Measurements from ENCODE around the gene TTC39C. TPM values are rescaled to one million over a fixed set of nuclear protein-coding genes. Genes with fewer than 3 reads are reported as not detected.

Gene TTC39C
- total and polyA plus RNA-seq, 2 of the 8 experiments (the other 6 are each of a cell fraction or from before 2014, with no cell fraction given) = 8.1 to 79.1 TPM

DNA sequence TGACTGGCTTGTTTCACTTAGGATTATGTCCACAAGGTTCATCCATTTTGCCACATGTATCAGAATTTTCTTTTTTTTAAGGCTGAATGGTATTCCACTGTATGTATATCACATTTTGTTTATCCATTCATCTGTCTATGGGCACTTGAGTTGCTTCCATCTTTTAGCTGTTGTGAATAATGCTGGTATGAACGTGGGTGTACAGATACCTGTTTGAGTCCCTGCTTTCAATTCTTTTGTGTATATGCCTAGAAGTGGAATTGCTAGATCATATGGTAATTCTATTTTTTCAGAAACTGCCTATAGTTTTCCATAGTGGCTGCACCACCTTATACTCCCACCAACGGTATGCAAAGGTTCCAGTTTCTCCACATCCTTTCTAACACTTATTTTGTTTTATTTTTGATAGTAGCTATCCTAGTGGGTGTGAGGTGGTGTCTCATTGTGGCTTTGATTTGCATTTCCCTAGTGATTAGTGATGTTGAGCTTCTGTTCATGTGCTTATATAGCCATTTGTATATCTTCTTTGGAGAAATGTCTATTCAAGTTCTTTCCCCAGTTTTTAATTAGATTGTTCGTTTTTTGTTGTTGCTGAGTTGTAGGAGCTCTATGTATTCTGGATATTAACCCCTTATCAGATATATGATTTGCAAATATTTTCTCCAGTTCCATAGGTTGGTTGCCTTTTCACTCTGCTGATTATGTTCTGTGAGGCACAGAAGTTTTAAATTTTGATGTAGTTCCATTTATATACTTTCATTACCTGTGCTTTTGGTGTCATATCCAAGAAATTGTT, 40.7 kb downstream of the TTC39C start (continued):
- TF ChIP-seq GABPA (IDR thresholded peaks at IDR 0.05; ENCODE audit: borderline replicate concordance, insufficient read depth, low read length) = no peak
- TF ChIP-seq RFX5 (IDR thresholded peaks at IDR 0.05; ENCODE audit: borderline replicate concordance, low read depth, low read length) = no peak
- TF ChIP-seq, protein P1, sequence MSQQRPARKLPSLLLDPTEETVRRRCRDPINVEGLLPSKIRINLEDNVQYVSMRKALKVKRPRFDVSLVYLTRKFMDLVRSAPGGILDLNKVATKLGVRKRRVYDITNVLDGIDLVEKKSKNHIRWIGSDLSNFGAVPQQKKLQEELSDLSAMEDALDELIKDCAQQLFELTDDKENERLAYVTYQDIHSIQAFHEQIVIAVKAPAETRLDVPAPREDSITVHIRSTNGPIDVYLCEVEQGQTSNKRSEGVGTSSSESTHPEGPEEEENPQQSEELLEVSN (IDR thresholded peaks at IDR 0.05) = no peak
- no peak for TF ChIP-seq CBX5 (IDR thresholded peaks at IDR 0.05; ENCODE audit: low read depth, low read length)

All from H1 (cell line).